SK-N-SH treated with all-trans-retinoic acid at 6 μM for 48 hours (cell line): ENCODE measurements around the gene CTIF.
A peak's percentile ranks its signal among the peaks of the same experiment; 100 is the strongest.

Source experiments
- ATAC-seq: fragments of 200-7000 bp; cut with Tn5 transposase; 3 replicates; pipeline ENCODE4 v1.9.1; 2020; ENCODE audit warnings: mild to moderate bottlenecking, moderate library complexity
- CREB5 ChIP-seq: fragments of 250-450 bp; sonication (Bioruptor Pico); IDR thresholded peaks from 2 replicates; pipeline ENCODE4 v1.5.1; 2020; ENCODE audit warnings: low read depth, mild to moderate bottlenecking, moderate library complexity
- CSRNP3 ChIP-seq: fragments of 250-450 bp; sonication (Bioruptor Pico); IDR thresholded peaks from 2 replicates; pipeline ENCODE4 v1.5.1; 2021; ENCODE audit warnings: mild to moderate bottlenecking, moderate library complexity
- ESRRG ChIP-seq: fragments of 250-450 bp; sonication (Bioruptor Pico); IDR thresholded peaks from 2 replicates; pipeline ENCODE4 v1.6.1; 2021; ENCODE audit warnings: mild to moderate bottlenecking
- GLIS3 ChIP-seq: fragments of 250-450 bp; sonication (Bioruptor Pico); IDR thresholded peaks from 2 replicates; pipeline ENCODE4 v1.5.0; 2020; ENCODE audit warnings: mild to moderate bottlenecking, moderate library complexity
- ISL1 ChIP-seq: fragments of 250-450 bp; sonication (Bioruptor Pico); IDR thresholded peaks from 2 replicates; pipeline ENCODE4 v2.1.2; 2022; ENCODE audit warnings: mild to moderate bottlenecking, moderate library complexity
- PATZ1 ChIP-seq: fragments of 250-450 bp; sonication (Bioruptor Pico); IDR thresholded peaks from 2 replicates; pipeline ENCODE4 v1.8.0; 2020; ENCODE audit warnings: mild to moderate bottlenecking, moderate library complexity, borderline replicate concordance
- POU6F1 ChIP-seq: fragments of 250-450 bp; sonication (Bioruptor Pico); IDR thresholded peaks from 2 replicates; pipeline ENCODE4 v1.8.0; 2021; ENCODE audit warnings: low read depth, mild to moderate bottlenecking, moderate library complexity, borderline replicate concordance
- PPARA ChIP-seq: fragments of 250-450 bp; sonication (Bioruptor Pico); IDR thresholded peaks from 2 replicates; pipeline ENCODE4 v1.5.0; 2020; ENCODE audit warnings: mild to moderate bottlenecking, borderline replicate concordance
- SNAI2 ChIP-seq: fragments of 250-450 bp; sonication (Bioruptor Pico); IDR thresholded peaks from 2 replicates; pipeline ENCODE4 v1.5.0; 2020; ENCODE audit warnings: mild to moderate bottlenecking, moderate library complexity
- TCF4 ChIP-seq: fragments of 250-450 bp; sonication (Bioruptor Pico); IDR thresholded peaks from 2 replicates; pipeline ENCODE4 v1.8.0; 2021; ENCODE audit warnings: mild to moderate bottlenecking, moderate library complexity, borderline replicate concordance
- TOX ChIP-seq: fragments of 250-450 bp; sonication (Bioruptor Pico); IDR thresholded peaks from 2 replicates; pipeline ENCODE4 v1.8.0; 2021; ENCODE audit warnings: mild to moderate bottlenecking, moderate library complexity, borderline replicate concordance
- TSHZ2 ChIP-seq: fragments of 250-450 bp; sonication (Bioruptor Pico); IDR thresholded peaks from 2 replicates; pipeline ENCODE4 v1.5.0; 2020; ENCODE audit warnings: mild to moderate bottlenecking, moderate library complexity
- ZC3H10 ChIP-seq: fragments of 250-450 bp; sonication (Bioruptor Pico); IDR thresholded peaks from 2 replicates; pipeline ENCODE4 v1.5.1; 2021; ENCODE audit warnings: mild to moderate bottlenecking, moderate library complexity
- ZFP3 ChIP-seq: fragments of 250-450 bp; sonication (Bioruptor Pico); IDR thresholded peaks from 2 replicates; pipeline ENCODE4 v1.5.0; 2020; ENCODE audit warnings: mild to moderate bottlenecking, moderate library complexity
- ZNF565 ChIP-seq: fragments of 450-650 bp; formaldehyde crosslinking; conservative IDR thresholded peaks from 2 replicates; pipeline ENCODE4 v1.5.0; 2020; ENCODE audit warnings: low read depth, mild to moderate bottlenecking, moderate library complexity
- ZNF70 ChIP-seq: fragments of 450-650 bp; formaldehyde crosslinking; IDR thresholded peaks from 2 replicates; pipeline ENCODE4 v1.5.0; 2020; ENCODE audit warnings: mild to moderate bottlenecking, moderate library complexity
- ZNF8 ChIP-seq: fragments of 450-650 bp; formaldehyde crosslinking; IDR thresholded peaks from 2 replicates; pipeline ENCODE4 v1.5.0; 2020; ENCODE audit warnings: mild to moderate bottlenecking, moderate library complexity

CTIF gene

GRCh38 chr18:48706731-48707130 is 167.9 kb downstream of the CTIF start (continued):
- no peak for TF ChIP-seq PATZ1 (CRISPR knock-in tag)
- TF ChIP-seq GLIS3 = no peak
- no peak for TF ChIP-seq ZNF70 (CRISPR knock-in tag)
- no peak for TF ChIP-seq TSHZ2 (CRISPR knock-in tag)
- TF ChIP-seq ISL1 (CRISPR knock-in tag) = no peak
- TF ChIP-seq SNAI2 (CRISPR knock-in tag) = no peak
- TF ChIP-seq ZFP3 (CRISPR knock-in tag) = no peak
- TF ChIP-seq PPARA = no peak

GRCh38 chr18:48707636-48708296 is 168.9 kb downstream of the CTIF start:
- no peak for TF ChIP-seq TOX (CRISPR knock-in tag)
- no peak for TF ChIP-seq PPARA
- peak; percentile 83 for TF ChIP-seq ZNF8
- no peak for TF ChIP-seq ZC3H10 (CRISPR knock-in tag)
- no peak for TF ChIP-seq ZFP3 (CRISPR knock-in tag)
- TF ChIP-seq, all 23 proteins: peak for 1
- ATAC-seq = no peak

GRCh38 chr18:48708807-48709206 is 170.0 kb downstream of the CTIF start:
- TF ChIP-seq ZNF565 (CRISPR knock-in tag) = no peak
- TF ChIP-seq POU6F1 (CRISPR knock-in tag) = no peak
- TF ChIP-seq TOX (CRISPR knock-in tag) = no peak
- no peak for TF ChIP-seq GLIS3
- no peak for TF ChIP-seq PPARA
- TF ChIP-seq CSRNP3 (CRISPR knock-in tag) = no peak
- TF ChIP-seq TSHZ2 (CRISPR knock-in tag) = no peak
- no peak for TF ChIP-seq PATZ1 (CRISPR knock-in tag)
- TF ChIP-seq ESRRG (CRISPR knock-in tag) = no peak
- TF ChIP-seq ZC3H10 (CRISPR knock-in tag) = no peak
- no peak for TF ChIP-seq ZNF70 (CRISPR knock-in tag)
- no peak for TF ChIP-seq CREB5 (CRISPR knock-in tag)
- no peak for TF ChIP-seq ISL1 (CRISPR knock-in tag)
- no peak for TF ChIP-seq TCF4
- no peak for TF ChIP-seq ZFP3 (CRISPR knock-in tag)
- no peak for ATAC-seq
